ENCODE measurements around the gene GPC3.

DNA sequence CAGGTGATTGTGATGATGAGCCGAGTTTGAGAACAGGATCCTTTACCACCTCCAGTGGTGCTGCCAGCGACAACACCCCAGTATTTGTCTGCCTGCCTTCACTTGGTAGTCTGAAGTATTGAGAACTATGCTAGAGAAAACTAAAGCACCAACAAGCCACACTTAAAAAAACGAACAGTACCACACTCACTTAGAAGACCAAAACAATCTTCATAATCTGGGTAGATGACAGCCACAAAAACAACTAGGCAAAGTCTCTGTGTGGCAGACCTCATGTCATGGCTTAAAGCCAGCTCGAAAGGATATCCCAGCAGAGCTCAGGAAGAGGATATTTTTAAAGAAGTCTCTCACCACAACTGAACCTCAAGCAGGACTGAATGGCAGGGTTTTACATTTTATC, 236.0 kb downstream of the GPC3 start:
- TF ChIP-seq, protein P1, sequence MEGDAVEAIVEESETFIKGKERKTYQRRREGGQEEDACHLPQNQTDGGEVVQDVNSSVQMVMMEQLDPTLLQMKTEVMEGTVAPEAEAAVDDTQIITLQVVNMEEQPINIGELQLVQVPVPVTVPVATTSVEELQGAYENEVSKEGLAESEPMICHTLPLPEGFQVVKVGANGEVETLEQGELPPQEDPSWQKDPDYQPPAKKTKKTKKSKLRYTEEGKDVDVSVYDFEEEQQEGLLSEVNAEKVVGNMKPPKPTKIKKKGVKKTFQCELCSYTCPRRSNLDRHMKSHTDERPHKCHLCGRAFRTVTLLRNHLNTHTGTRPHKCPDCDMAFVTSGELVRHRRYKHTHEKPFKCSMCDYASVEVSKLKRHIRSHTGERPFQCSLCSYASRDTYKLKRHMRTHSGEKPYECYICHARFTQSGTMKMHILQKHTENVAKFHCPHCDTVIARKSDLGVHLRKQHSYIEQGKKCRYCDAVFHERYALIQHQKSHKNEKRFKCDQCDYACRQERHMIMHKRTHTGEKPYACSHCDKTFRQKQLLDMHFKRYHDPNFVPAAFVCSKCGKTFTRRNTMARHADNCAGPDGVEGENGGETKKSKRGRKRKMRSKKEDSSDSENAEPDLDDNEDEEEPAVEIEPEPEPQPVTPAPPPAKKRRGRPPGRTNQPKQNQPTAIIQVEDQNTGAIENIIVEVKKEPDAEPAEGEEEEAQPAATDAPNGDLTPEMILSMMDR (IDR thresholded peaks at IDR 0.05), result no peak
- TF ChIP-seq POLR2A (IDR thresholded peaks at IDR 0.05) (no peak), POLR2AphosphoS5 (IDR thresholded peaks at IDR 0.05) (no peak), EP300 (IDR thresholded peaks at IDR 0.05) (no peak)
